Large intestine (tissue), 3 donors: ENCODE results near the gene TMCO6. TPM values are rescaled to one million over a fixed set of nuclear protein-coding genes. Genes with fewer than 3 reads are reported as not detected.
"Not testable (repeated sequence)": the region's sequence is repeated elsewhere in the genome, so short reads cannot be mapped to it uniquely, and the experiment has no call there.

ENCODE experiments used
- DNase-seq, 2 donors: peaks; one replicate each; pipeline versions ENCODE4 v3.0.0 to v3.0.0-alpha.2; 2013
- H3K27ac ChIP-seq: one replicate; pipeline ENCODE4 v1.5.1; 2013; ENCODE audit warnings: low read length
- H3K27me3 ChIP-seq: 2 replicates; pipeline ENCODE4 v1.6.1; 2013; ENCODE audit warnings: low read length; ENCODE audit not compliant: control insufficient read depth, insufficient read depth
- H3K36me3 ChIP-seq: 2 replicates; pipeline ENCODE4 v1.6.1; 2013; ENCODE audit warnings: low read length; ENCODE audit not compliant: control insufficient read depth, insufficient read depth
- H3K4me1 ChIP-seq: one replicate; pipeline ENCODE4 v1.6.1; 2013; ENCODE audit warnings: low read length; ENCODE audit not compliant: control insufficient read depth, insufficient read depth
- H3K4me3 ChIP-seq: one replicate; pipeline ENCODE4 v1.5.1; 2013; ENCODE audit warnings: low read length
- H3K9me3 ChIP-seq: one replicate; pipeline ENCODE4 v1.6.1; 2013; ENCODE audit warnings: mild to moderate bottlenecking, low read depth, low read length, moderate library complexity; ENCODE audit not compliant: control insufficient read depth
- WGBS: methylation state at CpG from one replicate; pipeline ENCODE4 v1.1.5; 2013; ENCODE audit warnings: low lambda C conversion rate; ENCODE audit not compliant: insufficient coverage; 5-methylcytosine and 5-hydroxymethylcytosine counted together
- polyA plus RNA-seq: library from polyadenylated mRNA; unstranded; fragments of 120-200 nt; gene quantifications from one replicate; pipeline ENCODE4 v1.2.1, GENCODE V29; 2013

Gene TMCO6
- polyA plus RNA-seq, 1 donor: 15.3 TPM

- Histone ChIP-seq H3K4me3 (no peak overlapping the region), H3K27ac (no peak overlapping the region), H3K9me3 (no peaks in the 10 kb centered on the region), H3K27me3 (peaks cover 32% of the 10 kb centered on the region), H3K36me3 (no peaks in the 10 kb centered on the region), H3K4me1 (peaks cover 28% of the 10 kb centered on the region)
- WGBS: 100% methylated on average over 1 of the region's 8 CpGs
- no peak for DNase-seq
These were observed 3.7 kb upstream of the TMCO6 start for GRCh38 chr5:140635291-140636257.

GRCh38 chr5:140637371-140638100 lies 1.7 kb upstream of the TMCO6 start:
- H3K9me3 ChIP-seq: no peaks in the 10 kb centered on the region
- H3K27me3 ChIP-seq: peaks cover 14% of the 10 kb centered on the region
- H3K36me3 ChIP-seq: peaks cover 8% of the 10 kb centered on the region
- peaks cover 19% of the 10 kb centered on the region for H3K4me1 ChIP-seq
- no peak overlapping the region for H3K4me3 ChIP-seq
- no peak for DNase-seq
- H3K27ac ChIP-seq: no peak overlapping the region
- 57% methylated on average over 4 of the region's 10 CpGs for WGBS

GRCh38 chr5:140638898-140639147 lies 428 bp upstream of the TMCO6 start:
- Histone ChIP-seq H3K36me3 (peaks cover 18% of the 10 kb centered on the region), H3K4me3 (peak overlapping the region; percentile 28), H3K27ac (peak overlapping the region; percentile 18), H3K4me1 (peaks cover 15% of the 10 kb centered on the region)
- not testable (repeated sequence) for H3K9me3 ChIP-seq, DNase-seq, H3K27me3 ChIP-seq
- no CpG with 5 or more reads among the region's 9 CpGs for WGBS

GRCh38 chr5:140641716-140642115 lies 2.5 kb downstream of the TMCO6 start:
- DNase-seq: no peak
- Histone ChIP-seq H3K4me3 (no peak overlapping the region), H3K27ac (no peak overlapping the region), H3K4me1 (peaks cover 20% of the 10 kb centered on the region), H3K27me3 (peaks cover 2% of the 10 kb centered on the region), H3K36me3 (peaks cover 34% of the 10 kb centered on the region), H3K9me3 (no peaks in the 10 kb centered on the region)
- WGBS: no CpG with 5 or more reads among the region's 8 CpGs

GRCh38 chr5:140642718-140643117 lies 3.5 kb downstream of the TMCO6 start:
- Histone ChIP-seq H3K4me3 (no peak overlapping the region), H3K27ac (no peak overlapping the region), H3K36me3 (peaks cover 34% of the 10 kb centered on the region), H3K4me1 (peaks cover 20% of the 10 kb centered on the region), H3K27me3 (peaks cover 2% of the 10 kb centered on the region), H3K9me3 (no peaks in the 10 kb centered on the region)
- no peak for DNase-seq
- WGBS: no CpG with 5 or more reads among the region's 3 CpGs

- no peaks in the 10 kb centered on the region for H3K27me3 ChIP-seq
- peak overlapping the region; percentile 69 for H3K27ac ChIP-seq
- H3K4me1 ChIP-seq: peaks cover 6% of the 10 kb centered on the region
- peaks cover 53% of the 10 kb centered on the region for H3K36me3 ChIP-seq
- peak overlapping the region; percentile 66 for H3K4me3 ChIP-seq
- no peaks in the 10 kb centered on the region for H3K9me3 ChIP-seq
- no CpG with 5 or more reads among the region's 27 CpGs for WGBS
- DNase-seq: peak in 1 of 2 donors; percentile 43
These were observed 7.8 kb downstream of the TMCO6 start for GRCh38 chr5:140647042-140647419.

- H3K4me1 ChIP-seq: no peaks in the 10 kb centered on the region
- no peak for DNase-seq
- WGBS: 100% methylated on average over 14 of the region's 17 CpGs
- H3K27me3 ChIP-seq: no peaks in the 10 kb centered on the region
- no peaks in the 10 kb centered on the region for H3K9me3 ChIP-seq
- H3K36me3 ChIP-seq: peaks cover 88% of the 10 kb centered on the region
- H3K27ac ChIP-seq: no peak overlapping the region
- no peak overlapping the region for H3K4me3 ChIP-seq
These were observed 19.6 kb downstream of the TMCO6 start for GRCh38 chr5:140658870-140659269.

- H3K36me3 ChIP-seq: peaks cover 76% of the 10 kb centered on the region
- not testable (repeated sequence) for H3K4me3 ChIP-seq, H3K9me3 ChIP-seq, DNase-seq, H3K27ac ChIP-seq, H3K4me1 ChIP-seq, H3K27me3 ChIP-seq
- no CpG with 5 or more reads among the region's 6 CpGs for WGBS
These were observed 21.1 kb downstream of the TMCO6 start for GRCh38 chr5:140660371-140660770.

GRCh38 chr5:140664030-140664358 lies 24.7 kb downstream of the TMCO6 start:
- Histone ChIP-seq H3K36me3 (peaks cover 61% of the 10 kb centered on the region), H3K4me3 (peak overlapping the region; percentile 99), H3K4me1 (peaks cover 3% of the 10 kb centered on the region), H3K27me3 (no peaks in the 10 kb centered on the region), H3K27ac (peak overlapping the region; percentile 89), H3K9me3 (no peaks in the 10 kb centered on the region)
- WGBS: no CpG with 5 or more reads among the region's 18 CpGs
- DNase-seq: no peak

GRCh38 chr5:140664359-140665119 lies 25.3 kb downstream of the TMCO6 start, which contains the start of gene WDR55:
TSS of gene WDR55 (plus strand) at chr5:140664904. CDS start at chr5:140664913, 9 bp downstream.
- peak within 1 kb of the TSS; percentile 89 for H3K27ac ChIP-seq
- H3K4me3 ChIP-seq: peak within 1 kb of the TSS; percentile 99
- no peaks in the 10 kb centered on the region for H3K9me3 ChIP-seq
- peak; percentile 91 to 97 for DNase-seq
- peaks cover 3% of the 10 kb centered on the region for H3K4me1 ChIP-seq
- H3K27me3 ChIP-seq: no peaks in the 10 kb centered on the region
- peaks cover 61% of the 10 kb centered on the region for H3K36me3 ChIP-seq
- WGBS: no CpG with 5 or more reads among the region's 54 CpGs
